ENCODE results near the gene CPLX1. TPM values are rescaled to one million over a fixed set of nuclear protein-coding genes. Genes with fewer than 3 reads are reported as not detected.
A peak's percentile ranks its signal among the peaks of the same experiment; 100 is the strongest.

The CPLX1 gene
- total RNA-seq, 2 donors from 2014 or later, result not detected

GRCh38 chr4:864456-865120, 38.7 kb upstream of the CPLX1 start:
- no peak for DNase-seq (ENCODE audit: low spot score)
- Mint-ChIP-seq H3K4me3 (no peak overlapping the region), H3K9me3 (no peaks in the 10 kb centered on the region), H3K4me1 (ENCODE audit: low read depth in 2 of 2) (no peaks in the 10 kb centered on the region), H3K36me3 (peaks cover 29% of the 10 kb centered on the region), H3K27ac (no peak overlapping the region), H3K27me3 (no peaks in the 10 kb centered on the region)
- ATAC-seq, result no peak

DNA sequence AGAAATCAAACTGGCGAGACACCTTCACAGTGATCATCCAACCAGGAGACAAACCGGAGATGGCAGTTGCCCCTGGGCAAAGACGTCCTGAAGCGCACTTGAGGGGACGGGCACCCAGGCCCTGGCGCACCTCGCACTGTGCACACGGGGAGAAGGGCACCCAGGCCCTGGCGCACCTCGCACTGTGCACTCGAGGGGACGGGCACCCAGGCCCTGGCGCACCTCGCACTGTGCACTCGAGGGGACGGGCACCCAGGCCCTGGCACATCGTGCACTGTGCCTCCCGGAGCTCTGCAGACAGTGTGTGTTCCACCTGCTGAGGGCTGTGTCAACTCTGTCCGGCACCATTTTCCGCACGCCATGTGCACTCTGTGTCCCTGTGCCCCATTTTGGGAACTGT, 34.6 kb upstream of the CPLX1 start:
- Mint-ChIP-seq H3K27ac (no peak overlapping the region), H3K9me3 (no peaks in the 10 kb centered on the region), H3K4me3 (no peak overlapping the region), H3K27me3 (no peaks in the 10 kb centered on the region), H3K4me1 (ENCODE audit: low read depth in 2 of 2) (peaks cover 21 to 22% of the 10 kb centered on the region in 2 donors), H3K36me3 (peaks cover 52% of the 10 kb centered on the region)
- DNase-seq (ENCODE audit: low spot score) (no peak), ATAC-seq (peak in 1 of 2 donors; percentile 24)

DNA sequence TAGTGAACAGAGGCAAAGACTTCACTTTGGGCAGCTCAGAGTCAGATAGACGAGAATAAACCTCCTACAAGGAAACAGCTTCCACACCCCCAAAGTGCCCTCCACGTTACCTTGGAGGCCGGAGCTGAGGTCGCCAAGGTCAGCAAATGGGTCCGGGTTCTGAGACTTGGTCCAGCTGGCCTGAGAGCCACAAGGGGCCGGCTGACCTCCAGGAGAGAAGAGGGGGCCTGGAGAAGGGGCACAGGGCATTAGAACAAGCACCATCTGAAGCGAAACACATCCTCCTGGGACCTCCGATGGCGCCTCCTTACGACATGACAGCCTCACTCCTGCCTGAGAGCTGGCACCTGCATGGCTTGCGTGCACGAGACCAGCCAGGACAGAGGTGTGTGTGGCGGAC, 33.6 kb upstream of the CPLX1 start:
- Mint-ChIP-seq H3K4me1 (ENCODE audit: low read depth in 2 of 2) (peaks cover 22 to 23% of the 10 kb centered on the region in 2 donors), H3K4me3 (no peak overlapping the region), H3K27me3 (no peaks in the 10 kb centered on the region)

GRCh38 chr4:858831-859451, 33.0 kb upstream of the CPLX1 start:
- Mint-ChIP-seq H3K36me3 (peaks cover 52% of the 10 kb centered on the region), H3K27ac (no peak overlapping the region), H3K4me3 (no peak overlapping the region), H3K9me3 (no peaks in the 10 kb centered on the region), H3K4me1 (ENCODE audit: low read depth in 2 of 2) (peaks cover 22 to 23% of the 10 kb centered on the region in 2 donors), H3K27me3 (no peaks in the 10 kb centered on the region)
- ATAC-seq (peak in 1 of 2 donors; percentile 39), DNase-seq (ENCODE audit: low spot score) (no peak)

More for the DNA sequence above, 33.6 kb upstream of the CPLX1 start:
- no peak for DNase-seq (ENCODE audit: low spot score)
- H3K27ac Mint-ChIP-seq, result no peak overlapping the region
- no peak for ATAC-seq
- H3K9me3 Mint-ChIP-seq, result no peaks in the 10 kb centered on the region
- H3K36me3 Mint-ChIP-seq, result peaks cover 52% of the 10 kb centered on the region

GRCh38 chr4:858041-858481, 32.1 kb upstream of the CPLX1 start:
- DNase-seq (ENCODE audit: low spot score) (no peak), ATAC-seq (no peak)
- Mint-ChIP-seq H3K27me3 (no peaks in the 10 kb centered on the region), H3K27ac (peak overlapping the region in 1 of 2 donors; percentile 71), H3K9me3 (no peaks in the 10 kb centered on the region), H3K4me1 (ENCODE audit: low read depth in 2 of 2) (peaks cover 22 to 23% of the 10 kb centered on the region in 2 donors), H3K4me3 (no peak overlapping the region), H3K36me3 (peaks cover 48% of the 10 kb centered on the region)

DNA sequence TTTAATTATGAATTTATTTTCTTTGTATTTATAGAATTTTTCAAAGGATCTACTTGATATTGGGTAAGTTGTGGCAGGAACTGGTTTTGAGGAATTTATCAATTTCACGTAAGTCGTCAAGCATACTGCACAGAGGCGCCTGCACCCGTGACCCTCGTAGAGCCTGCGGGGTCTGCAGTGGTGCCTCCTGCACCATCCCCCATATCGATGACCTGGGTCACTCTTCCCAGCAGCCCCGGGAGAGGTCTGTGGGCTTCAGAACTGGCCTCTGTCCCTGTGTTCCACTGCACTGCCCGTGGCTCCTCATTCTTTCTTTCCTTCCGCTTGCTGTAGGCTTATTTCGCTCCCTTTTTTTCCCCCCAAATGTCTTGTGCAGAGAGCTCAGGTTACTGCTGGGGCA, 31.5 kb upstream of the CPLX1 start:
- Mint-ChIP-seq H3K9me3 (no peaks in the 10 kb centered on the region), H3K27me3 (no peaks in the 10 kb centered on the region), H3K4me1 (ENCODE audit: low read depth in 2 of 2) (peaks cover 22 to 23% of the 10 kb centered on the region in 2 donors), H3K27ac (peak overlapping the region in 1 of 2 donors; percentile 75), H3K36me3 (peaks cover 44% of the 10 kb centered on the region), H3K4me3 (no peak overlapping the region)
- DNase-seq (ENCODE audit: low spot score) (no peak), ATAC-seq (no peak)

GRCh38 chr4:856225-856901, 30.4 kb upstream of the CPLX1 start:
- Mint-ChIP-seq H3K27ac (peak overlapping the region; percentile 61 to 75), H3K27me3 (no peaks in the 10 kb centered on the region), H3K9me3 (no peaks in the 10 kb centered on the region), H3K4me3 (peak overlapping the region; percentile 8), H3K36me3 (peaks cover 40% of the 10 kb centered on the region), H3K4me1 (ENCODE audit: low read depth in 2 of 2) (peaks cover 22 to 23% of the 10 kb centered on the region in 2 donors)
- ATAC-seq (peak; percentile 25 to 50), DNase-seq (ENCODE audit: low spot score) (no peak)

DNA sequence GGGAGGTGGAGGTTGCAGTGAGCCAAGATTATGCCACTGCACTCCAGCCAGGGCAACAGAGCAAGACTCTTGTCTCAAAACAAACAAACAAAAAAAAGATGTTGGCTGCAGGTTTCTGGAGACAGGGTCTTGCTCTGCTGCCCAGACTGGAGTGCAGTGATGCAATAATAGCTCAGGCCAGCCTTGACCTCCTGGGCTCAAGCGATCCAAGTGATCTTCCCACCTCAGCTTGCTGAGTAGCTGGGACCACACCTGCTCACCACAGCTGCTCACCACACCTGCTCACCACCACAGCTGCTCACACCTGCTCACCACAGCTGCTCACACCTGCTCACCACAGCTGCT, 29.9 kb upstream of the CPLX1 start:
- Mint-ChIP-seq H3K36me3 (peaks cover 35% of the 10 kb centered on the region), H3K9me3 (no peaks in the 10 kb centered on the region), H3K27ac (peak overlapping the region in 1 of 2 donors; percentile 75), H3K4me1 (ENCODE audit: low read depth in 2 of 2) (peaks cover 22 to 23% of the 10 kb centered on the region in 2 donors), H3K27me3 (no peaks in the 10 kb centered on the region), H3K4me3 (no peak overlapping the region)
- DNase-seq (ENCODE audit: low spot score) (no peak), ATAC-seq (no peak)

DNA sequence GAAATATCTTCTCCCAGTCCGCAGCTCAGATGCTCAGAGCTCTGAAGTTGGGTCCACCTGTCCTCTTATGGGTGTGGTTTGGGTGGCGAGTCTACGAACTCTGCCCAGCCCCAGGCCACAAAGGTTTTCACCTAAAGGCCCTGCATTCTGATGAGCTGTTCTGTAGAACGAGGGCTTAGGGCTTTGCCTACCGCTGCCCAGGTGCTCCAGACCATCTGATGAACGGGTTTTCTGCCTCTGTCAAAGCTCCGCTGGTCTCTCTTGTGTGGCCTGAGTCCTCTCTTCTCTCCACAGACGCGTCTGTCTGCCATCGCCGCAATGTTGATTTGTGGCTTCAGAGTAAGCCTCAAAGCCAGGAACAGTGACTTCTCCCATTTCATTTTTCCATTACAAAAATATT, 28.4 kb upstream of the CPLX1 start:
- Mint-ChIP-seq H3K9me3 (no peaks in the 10 kb centered on the region), H3K27me3 (no peaks in the 10 kb centered on the region), H3K4me1 (ENCODE audit: low read depth in 2 of 2) (peaks cover 22 to 23% of the 10 kb centered on the region in 2 donors), H3K36me3 (peaks cover 24% of the 10 kb centered on the region), H3K4me3 (no peak overlapping the region), H3K27ac (no peak overlapping the region)
- no peak for ATAC-seq
- no peak for DNase-seq (ENCODE audit: low spot score)

DNA sequence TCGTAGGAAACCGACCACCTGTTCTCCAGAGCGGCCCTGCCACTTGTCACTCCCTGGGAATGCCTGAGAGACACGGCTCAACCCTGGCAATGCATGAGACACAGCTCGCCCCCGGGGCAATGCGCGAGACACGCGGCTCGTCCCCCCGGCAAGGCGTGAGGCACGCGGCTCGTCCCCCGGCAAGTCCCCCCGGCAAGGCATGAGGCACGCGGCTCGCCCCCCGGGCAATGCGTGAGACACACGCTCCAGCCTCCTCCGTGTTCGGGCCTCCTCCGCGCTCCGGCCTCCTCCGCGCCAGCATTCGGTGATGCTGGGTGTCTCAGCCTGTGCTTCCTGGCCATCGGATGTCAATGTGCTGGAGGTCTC, 27.5 kb upstream of the CPLX1 start:
- peaks cover 20% of the 10 kb centered on the region for H3K36me3 Mint-ChIP-seq
- H3K27ac Mint-ChIP-seq, result no peak overlapping the region
- DNase-seq (ENCODE audit: low spot score) (no peak), ATAC-seq (no peak)
- no peaks in the 10 kb centered on the region for H3K27me3 Mint-ChIP-seq
- H3K4me1 Mint-ChIP-seq (ENCODE audit: low read depth in 2 of 2), result peaks cover 21% of the 10 kb centered on the region in 2 donors
- no peak overlapping the region for H3K4me3 Mint-ChIP-seq
- H3K9me3 Mint-ChIP-seq, result no peaks in the 10 kb centered on the region

- peaks cover 7% of the 10 kb centered on the region for H3K36me3 Mint-ChIP-seq
- no peak for ATAC-seq
- H3K4me1 Mint-ChIP-seq (ENCODE audit: low read depth in 2 of 2), result peaks cover 8 to 11% of the 10 kb centered on the region in 2 donors
- H3K27ac Mint-ChIP-seq, result peak overlapping the region in 1 of 2 donors; percentile 43
- H3K4me3 Mint-ChIP-seq, result no peak overlapping the region
- no peak for DNase-seq (ENCODE audit: low spot score)
- no peaks in the 10 kb centered on the region for H3K9me3 Mint-ChIP-seq
- no peaks in the 10 kb centered on the region for H3K27me3 Mint-ChIP-seq
Measured at GRCh38 chr4:851701-852430, 25.9 kb upstream of the CPLX1 start.

GRCh38 chr4:850323-850945, 24.5 kb upstream of the CPLX1 start:
- no peak for DNase-seq (ENCODE audit: low spot score)

GRCh38 chr4:849478-850175, 23.7 kb upstream of the CPLX1 start:
- H3K4me3 Mint-ChIP-seq, result no peak overlapping the region
- DNase-seq (ENCODE audit: low spot score) (no peak), ATAC-seq (no peak)
- H3K27me3 Mint-ChIP-seq, result no peaks in the 10 kb centered on the region
- H3K27ac Mint-ChIP-seq, result no peak overlapping the region
- no peaks in the 10 kb centered on the region for H3K9me3 Mint-ChIP-seq
- no peaks in the 10 kb centered on the region for H3K36me3 Mint-ChIP-seq
- H3K4me1 Mint-ChIP-seq (ENCODE audit: low read depth in 2 of 2), result peaks cover 0 to 4% of the 10 kb centered on the region in 2 donors

More at GRCh38 chr4:850323-850945, 24.5 kb upstream of the CPLX1 start:
- H3K4me3 Mint-ChIP-seq, result no peak overlapping the region
- no peak overlapping the region for H3K27ac Mint-ChIP-seq
- H3K4me1 Mint-ChIP-seq (ENCODE audit: low read depth in 2 of 2), result peaks cover 0 to 7% of the 10 kb centered on the region in 2 donors
- peak in 1 of 2 donors; percentile 22 for ATAC-seq
- no peaks in the 10 kb centered on the region for H3K36me3 Mint-ChIP-seq
- no peaks in the 10 kb centered on the region for H3K27me3 Mint-ChIP-seq
- no peaks in the 10 kb centered on the region for H3K9me3 Mint-ChIP-seq
